Measurements from ENCODE around the gene GJC1. TPM values are rescaled to one million over a fixed set of nuclear protein-coding genes. Genes with fewer than 3 reads are reported as not detected.

The GJC1 gene
- polyA plus RNA-seq, 5 donors: 36.5 to 45.7 (median 39.9) TPM

DNA sequence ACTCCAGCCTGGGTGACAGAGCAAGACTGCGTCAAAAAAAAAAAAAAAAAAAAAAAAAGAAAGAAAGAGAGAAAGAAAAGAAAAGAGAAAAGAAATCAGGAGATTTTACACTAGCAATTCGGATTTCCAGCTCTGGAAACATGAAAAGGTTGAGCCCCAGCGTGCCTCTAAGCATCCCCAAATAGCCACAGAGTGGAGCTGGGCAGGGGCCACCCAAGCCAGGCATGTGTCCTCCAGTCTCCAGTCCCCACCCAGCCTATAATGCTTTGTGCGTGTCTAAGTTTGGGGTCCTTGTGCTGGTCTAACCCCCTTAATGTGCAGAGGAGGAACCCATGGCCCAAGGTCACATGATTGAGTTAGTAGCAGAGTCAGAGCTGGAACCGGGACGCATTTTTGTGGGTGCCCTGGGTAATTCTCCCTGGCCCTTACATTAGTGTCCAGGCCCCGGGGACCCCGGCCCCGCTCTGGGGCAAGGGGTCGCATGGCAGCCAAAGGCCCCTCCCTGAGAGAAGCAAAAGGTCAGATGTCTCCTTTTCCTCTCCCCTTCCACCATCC, 51.4 kb downstream of the GJC1 start:
- no peak for DNase-seq

DNA sequence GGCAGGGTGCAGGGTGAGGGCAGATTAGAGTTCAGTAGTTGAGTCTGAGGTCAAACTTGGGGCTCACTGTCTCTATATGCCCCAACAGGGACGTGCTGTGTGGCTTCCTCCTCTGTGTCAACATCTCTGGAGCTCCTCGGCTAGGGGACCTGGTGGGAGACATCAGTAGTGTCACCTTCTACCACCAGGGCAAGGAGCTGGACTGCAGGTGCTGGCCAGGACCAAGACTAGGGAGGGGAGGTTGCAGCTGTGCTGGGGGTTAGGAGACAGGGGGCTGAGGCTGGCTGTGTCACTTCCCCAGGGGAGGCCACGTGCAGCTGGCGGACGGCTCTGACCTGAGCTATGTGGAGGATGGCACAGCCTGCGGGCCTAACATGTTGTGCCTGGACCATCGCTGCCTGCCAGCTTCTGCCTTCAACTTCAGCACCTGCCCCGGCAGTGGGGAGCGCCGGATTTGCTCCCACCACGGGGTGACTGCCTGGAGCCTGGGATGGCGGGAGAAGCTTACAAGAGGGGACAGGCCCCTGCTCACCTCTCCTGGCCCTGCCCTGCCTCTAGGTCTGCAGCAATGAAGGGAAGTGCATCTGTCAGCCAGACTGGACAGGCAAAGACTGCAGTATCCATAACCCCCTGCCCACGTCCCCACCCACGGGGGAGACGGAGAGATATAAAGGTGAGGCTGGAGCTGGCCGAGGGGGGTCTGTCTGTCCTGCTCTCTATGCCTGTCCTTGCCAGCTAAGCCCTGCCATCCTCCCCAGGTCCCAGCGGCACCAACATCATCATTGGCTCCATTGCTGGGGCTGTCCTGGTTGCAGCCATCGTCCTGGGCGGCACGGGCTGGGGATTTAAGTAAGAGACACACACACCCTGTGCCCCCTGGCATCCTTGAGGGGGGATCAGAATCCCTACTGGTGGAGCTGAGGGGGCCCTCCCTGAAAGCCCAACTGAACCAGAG, 52.4 kb downstream of the GJC1 start:
- no peak for DNase-seq

DNA sequence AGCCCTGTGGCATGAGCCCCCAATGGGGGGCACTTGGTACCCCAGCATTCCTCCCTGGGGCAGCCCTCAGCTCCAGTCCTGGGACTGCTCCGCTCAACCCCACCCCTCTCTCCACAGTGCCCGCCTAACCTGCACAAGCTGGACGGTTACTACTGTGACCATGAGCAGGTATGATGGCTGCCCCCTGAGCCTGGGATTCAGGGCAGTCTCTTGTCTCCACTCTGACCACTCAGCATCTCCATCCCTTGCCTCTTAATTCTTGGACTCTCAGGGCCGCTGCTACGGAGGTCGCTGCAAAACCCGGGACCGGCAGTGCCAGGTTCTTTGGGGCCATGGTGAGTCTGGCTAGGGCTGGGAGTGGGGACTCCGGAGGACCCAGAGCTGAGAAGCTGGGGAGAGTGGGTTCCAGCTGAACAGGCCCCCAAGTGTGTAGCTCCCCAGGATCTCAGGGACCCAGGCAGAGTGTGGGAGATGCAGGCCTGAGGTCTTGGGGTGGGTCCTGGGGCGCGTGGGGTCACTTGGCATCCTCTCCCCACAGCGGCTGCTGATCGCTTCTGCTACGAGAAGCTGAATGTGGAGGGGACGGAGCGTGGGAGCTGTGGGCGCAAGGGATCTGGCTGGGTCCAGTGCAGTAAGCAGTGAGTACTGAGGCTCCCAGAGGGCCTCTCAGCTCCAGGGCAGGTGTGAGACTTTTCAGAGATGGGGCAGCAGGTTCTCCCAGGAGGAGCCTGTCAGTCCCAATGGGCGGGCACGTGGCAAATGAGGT, 53.3 kb downstream of the GJC1 start:
- no peak for DNase-seq

DNA sequence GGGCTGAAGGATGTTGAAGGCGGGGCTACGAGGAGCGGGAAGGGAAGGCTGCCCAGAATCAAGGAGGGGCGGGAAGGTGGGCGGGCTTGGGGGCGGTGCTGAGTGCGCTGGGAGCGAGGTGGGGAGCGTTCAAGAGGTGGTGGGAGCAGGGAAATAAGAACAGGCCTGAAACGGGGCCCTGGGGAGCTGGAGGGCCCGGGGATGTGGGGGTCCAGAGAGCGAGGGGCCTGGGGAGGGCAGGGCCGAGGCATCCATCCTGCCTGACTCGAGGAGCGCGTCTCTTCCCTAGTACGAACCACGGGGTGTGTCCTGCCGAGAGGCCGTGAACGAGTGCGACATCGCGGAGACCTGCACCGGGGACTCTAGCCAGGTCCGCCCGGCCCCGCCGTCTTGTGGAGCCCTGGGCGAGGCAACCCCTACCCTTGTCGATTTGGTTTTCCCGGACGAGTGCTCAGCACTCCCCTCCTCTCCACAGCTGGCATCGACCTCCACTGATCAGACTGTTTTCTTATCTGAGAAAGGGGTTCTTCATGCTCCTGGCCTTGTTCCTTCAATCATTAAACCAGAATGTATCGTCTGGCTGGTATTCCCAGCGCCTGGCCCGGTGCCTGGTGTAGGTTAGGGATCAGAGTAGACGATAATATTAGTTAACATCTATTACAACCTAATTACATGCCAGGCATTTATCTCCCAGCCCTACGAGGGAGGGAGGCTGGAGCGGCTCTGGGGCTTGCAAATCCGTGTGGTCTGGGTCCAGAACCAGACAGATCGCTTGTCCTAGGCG, 54.1 kb downstream of the GJC1 start:
- no peak for DNase-seq

GRCh38 chr17:44775136-44775837, 54.8 kb downstream of the GJC1 start:
- DNase-seq: peak; percentile 98

DNA sequence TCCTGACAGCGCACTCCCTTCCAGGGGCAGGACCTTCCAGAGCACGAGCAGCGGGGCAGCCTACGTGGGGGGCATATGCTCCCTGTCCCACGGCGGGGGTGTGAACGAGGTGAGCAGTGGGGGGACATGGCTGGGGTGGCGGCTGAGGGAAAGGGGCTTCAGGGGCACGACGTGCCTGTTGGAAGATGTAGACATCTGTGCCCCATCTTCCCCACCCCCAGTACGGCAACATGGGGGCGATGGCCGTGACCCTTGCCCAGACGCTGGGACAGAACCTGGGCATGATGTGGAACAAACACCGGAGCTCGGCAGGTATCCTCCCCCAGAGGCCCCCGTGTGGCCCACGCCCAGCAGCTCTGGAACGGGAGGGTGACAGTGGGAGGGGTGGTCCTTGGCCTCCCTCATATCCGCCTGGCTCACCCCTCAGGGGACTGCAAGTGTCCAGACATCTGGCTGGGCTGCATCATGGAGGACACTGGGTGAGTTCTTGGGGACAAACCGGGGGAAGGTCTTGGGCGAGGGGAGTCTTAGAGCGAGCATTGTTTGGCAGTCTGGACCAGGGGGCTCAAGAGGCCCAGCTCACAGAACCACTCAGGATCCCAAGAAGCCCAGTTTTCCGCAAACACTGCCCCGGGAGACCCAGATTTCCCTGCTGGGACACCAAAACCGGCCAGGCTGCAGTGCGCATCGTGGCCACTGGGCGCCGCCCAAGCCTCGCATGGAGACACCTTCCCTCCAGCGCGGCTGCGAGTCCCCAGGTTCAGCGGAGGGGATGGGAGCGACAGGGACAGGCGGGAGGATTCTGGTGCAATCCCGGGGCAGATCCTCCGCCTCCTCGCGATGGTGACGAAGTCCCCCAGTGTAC, 55.6 kb downstream of the GJC1 start:
- peak; percentile 66 to 73 for DNase-seq

GRCh38 chr17:44773140-44773539, 56.9 kb downstream of the GJC1 start:
- DNase-seq: no peak

DNA sequence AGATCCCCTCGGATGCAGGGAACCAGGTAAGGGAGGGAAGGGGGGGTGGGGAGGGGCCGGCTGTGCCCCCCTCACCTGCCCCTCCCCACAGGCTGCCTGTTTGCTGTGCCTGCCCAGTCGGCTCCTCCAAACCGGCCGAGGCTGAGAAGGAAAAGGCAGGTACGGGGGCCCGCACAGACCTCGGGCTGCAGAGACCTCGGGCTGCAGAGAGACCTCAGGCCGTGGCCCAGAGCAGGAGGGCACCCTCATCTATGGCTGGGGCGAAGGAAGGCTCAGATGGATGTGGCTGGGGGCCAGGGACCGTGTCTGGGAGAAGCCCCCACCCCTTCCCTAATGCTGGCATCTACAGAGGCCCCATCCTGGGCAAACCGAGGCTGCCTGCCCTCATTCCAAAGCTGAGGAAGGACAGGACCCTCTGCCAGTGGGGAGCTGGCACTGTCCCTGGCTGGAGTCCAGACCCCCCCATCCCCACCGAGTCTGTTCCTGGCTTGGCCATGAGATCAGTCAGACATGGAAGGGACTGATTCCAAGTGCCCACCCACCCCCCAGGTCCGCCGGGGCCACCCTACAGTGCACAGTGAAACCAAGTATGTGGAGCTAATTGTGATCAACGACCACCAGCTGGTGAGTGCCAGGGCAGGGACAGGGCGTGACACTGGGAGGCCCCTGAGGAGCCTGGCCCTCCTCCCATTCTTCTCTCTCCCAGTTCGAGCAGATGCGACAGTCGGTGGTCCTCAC, 57.6 kb downstream of the GJC1 start:
- no peak for DNase-seq

DNA sequence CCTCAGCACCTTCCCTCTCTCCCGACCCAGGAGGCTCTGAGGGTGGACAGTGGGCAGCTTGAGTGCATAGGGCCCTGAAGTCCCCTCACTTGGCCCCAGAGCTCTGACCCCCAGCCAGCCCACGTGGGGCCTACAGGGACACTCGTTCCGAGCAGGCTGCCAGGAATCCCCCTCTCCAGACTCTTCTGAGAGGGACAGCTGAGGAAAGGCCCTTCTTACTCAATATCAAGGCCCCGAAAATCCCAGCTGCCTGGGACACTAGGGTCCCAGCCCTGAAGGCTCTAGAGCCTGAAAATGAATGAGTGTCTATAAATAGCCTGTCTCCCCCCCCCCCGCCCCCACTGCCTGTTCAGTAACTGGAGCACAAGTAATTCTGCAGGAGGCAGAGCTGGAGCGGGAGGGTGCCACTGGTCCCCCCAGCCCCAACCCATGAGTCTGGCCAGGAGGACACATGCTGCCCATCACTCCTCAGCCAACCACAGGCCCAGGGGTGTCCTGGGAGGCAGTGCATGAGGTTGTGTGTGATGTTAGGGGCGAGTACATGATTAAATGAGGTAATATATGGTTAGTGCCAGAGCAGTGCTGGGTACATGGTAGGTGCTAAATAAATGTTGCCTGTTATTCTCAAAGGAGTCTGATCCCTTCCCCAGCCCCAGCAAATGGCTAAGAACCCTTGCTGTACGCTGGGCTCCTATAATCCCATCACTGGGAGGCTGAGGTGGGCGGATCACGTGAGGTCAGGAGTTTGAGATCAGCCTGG, 59.7 kb downstream of the GJC1 start:
- DNase-seq: no peak

DNA sequence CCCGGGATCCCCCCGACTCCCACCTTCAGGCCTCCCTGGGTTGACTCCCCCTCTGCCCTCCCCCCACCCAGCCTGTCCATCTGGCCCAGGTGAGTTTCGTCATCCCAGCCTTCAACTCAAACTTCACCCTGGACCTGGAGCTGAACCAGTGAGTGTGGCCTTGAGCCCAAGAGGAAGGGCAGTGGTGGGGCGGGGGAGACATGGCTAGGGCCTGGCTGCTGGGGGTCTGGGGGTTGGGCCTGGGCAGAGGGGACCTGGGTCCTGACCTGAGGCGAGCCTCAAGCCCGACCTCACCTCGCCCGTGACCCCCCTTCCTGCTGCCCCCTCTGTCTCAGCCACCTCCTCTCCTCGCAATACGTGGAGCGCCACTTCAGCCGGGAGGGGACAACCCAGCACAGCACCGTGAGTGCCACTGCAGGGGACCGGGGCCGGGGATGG, 60.4 kb downstream of the GJC1 start:
- no peak for DNase-seq

DNA sequence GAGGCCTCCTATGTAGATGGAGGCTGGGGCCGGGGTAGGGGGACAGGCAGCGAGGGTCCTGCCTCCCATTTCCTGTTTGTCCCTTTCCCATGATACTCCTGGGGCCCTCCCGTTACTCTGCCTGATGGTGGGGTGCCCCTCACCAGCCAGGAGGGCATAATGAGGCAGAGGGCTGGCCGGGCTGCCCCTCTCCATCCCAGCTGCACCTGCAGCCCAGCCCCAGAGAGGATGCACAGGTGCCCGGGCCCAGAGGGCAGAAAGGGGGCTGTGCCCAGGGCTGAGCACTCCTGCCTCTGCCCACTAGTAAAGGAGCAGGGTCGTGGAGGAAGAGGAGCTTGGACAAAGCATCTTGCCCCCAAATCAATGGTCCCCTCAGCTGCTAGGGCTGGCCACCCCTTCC, 60.9 kb downstream of the GJC1 start:
- no peak for DNase-seq

- no peak for DNase-seq
Observed at GRCh38 chr17:44768505-44769142, 61.5 kb downstream of the GJC1 start.

- no peak for DNase-seq
Observed at GRCh38 chr17:44767493-44767892, 62.6 kb downstream of the GJC1 start.

DNA sequence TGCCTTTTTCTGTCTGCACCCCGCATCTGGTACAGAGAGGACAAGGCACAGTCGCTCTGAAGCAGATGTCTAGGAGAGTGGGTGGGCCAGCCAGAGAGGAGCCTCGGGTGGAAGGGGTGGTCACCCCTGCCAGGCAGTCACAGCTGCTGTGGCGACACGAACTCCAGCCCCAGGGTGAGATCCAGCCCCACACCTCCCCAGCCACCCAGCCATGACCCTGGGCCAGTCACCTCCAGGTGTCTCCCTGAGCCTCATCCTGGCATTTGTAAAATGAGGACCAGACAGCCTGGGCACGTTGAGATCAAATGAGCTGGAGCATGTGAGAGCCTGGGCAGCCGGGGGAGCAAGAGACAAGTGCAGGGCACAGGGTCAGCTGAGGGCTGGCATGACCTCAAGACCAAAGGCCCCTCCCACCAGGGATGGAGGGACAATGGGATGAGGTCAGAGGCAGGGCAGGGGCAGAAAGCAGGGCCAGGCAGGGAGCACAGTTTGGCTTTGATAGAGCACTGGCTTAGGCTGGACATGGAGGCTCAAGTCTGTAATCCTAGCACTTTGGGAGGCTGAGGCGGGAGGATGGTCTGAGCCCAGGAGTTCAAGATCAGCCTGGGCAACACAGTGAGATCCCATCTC, 63.6 kb downstream of the GJC1 start:
- DNase-seq: no peak

GRCh38 chr17:44765965-44766364, 64.1 kb downstream of the GJC1 start:
- DNase-seq: no peak

DNA sequence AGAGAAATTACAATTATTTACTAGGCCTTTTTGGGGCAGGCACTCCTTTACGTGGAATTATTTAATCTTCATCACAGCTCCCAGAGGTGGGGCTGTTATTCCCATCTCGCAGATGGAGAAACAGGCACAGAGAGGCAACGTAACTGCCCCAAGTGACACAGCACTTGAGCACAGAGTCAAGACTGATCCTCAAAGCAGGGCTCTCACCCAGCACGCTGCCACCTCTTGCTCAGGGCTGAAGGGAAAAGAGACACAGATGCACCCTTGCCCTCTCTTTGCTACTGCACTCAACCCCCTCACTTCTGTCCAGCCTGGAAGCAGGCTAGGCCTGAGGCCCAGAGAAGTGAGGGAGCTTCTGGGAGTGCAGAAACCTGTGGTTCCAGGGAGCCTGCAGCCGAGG, 66.9 kb downstream of the GJC1 start:
- DNase-seq: no peak
